Vagina (tissue), 2 donors: Measurements from ENCODE around the gene SLC37A1. TPM values are rescaled to one million over a fixed set of nuclear protein-coding genes. Genes with fewer than 3 reads are reported as not detected.

Source experiments
- DNase-seq, 2 donors: peaks; one replicate each; pipeline ENCODE4 v3.0.0-alpha.2; 2017; ENCODE audit errors: extremely low spot score in 2 of 2
- H3K27ac ChIP-seq: fragments of 200-600 bp; sonication (generic); one replicate; pipeline ENCODE4 v1.5.1; 2019
- H3K27me3 ChIP-seq: fragments of 200-600 bp; sonication (generic); one replicate; pipeline ENCODE4 v1.5.1; 2019
- H3K36me3 ChIP-seq, 2 donors: fragments of 200-600 bp; sonication (generic); one replicate each; pipeline ENCODE4 v1.5.1; 2017 to 2019
- H3K4me1 ChIP-seq: fragments of 200-600 bp; sonication (generic); one replicate; pipeline ENCODE4 v1.5.1; 2019
- H3K4me3 ChIP-seq, 2 donors: fragments of 200-600 bp; sonication (generic); 1 replicate in 1 of 2; 2 replicates in 1 of 2; pipeline ENCODE4 v1.5.1; 2016 to 2019
- H3K9me3 ChIP-seq: fragments of 200-600 bp; sonication (generic); one replicate; pipeline ENCODE4 v1.5.1; 2019
- POLR2A ChIP-seq, 2 donors: fragments of 450-650 bp; IDR thresholded peaks; one replicate each; pipeline ENCODE4 v1.6.1; 2017; ENCODE audit warnings: antibody characterized with exemption in 2 of 2, mild to moderate bottlenecking in 2 of 2, moderate library complexity in 2 of 2
- POLR2AphosphoS5 ChIP-seq, 2 donors: sonication (generic); formaldehyde crosslinking; IDR thresholded peaks; one replicate each; pipeline ENCODE4 v1.9.0; 2017; ENCODE audit warnings: antibody characterized with exemption in 2 of 2, mild to moderate bottlenecking in 2 of 2, low read depth in 1 of 2; ENCODE audit not compliant: insufficient read depth in 1 of 2
- intact Hi-C: fragments of 100-400 bp; cut with DNase I; formaldehyde crosslinking; loops from one replicate; pipeline ENCODE4 v1.15.1; 2023
- total RNA-seq: library from RNA; depleted of rRNA; stranded (reverse); fragments of >200 nt; gene quantifications from one replicate; pipeline ENCODE4 v1.2.3, GENCODE V29; 2016
- TF ChIP-seq, protein P1 (sequence below), 3 experiments: fragments of 450-650 bp in 2 of 3; fragments of 200-600 bp in 1 of 3; sonication (generic) in 1 of 3; IDR thresholded peaks; one replicate each; pipeline ENCODE4 v1.5.1; 2017 to 2019; ENCODE audit warnings: antibody characterized with exemption in 3 of 3, mild to moderate bottlenecking in 2 of 3, moderate library complexity in 2 of 3

The SLC37A1 gene
- total RNA-seq, 1 donor from 2014 or later, result 11.8 TPM

DNA sequence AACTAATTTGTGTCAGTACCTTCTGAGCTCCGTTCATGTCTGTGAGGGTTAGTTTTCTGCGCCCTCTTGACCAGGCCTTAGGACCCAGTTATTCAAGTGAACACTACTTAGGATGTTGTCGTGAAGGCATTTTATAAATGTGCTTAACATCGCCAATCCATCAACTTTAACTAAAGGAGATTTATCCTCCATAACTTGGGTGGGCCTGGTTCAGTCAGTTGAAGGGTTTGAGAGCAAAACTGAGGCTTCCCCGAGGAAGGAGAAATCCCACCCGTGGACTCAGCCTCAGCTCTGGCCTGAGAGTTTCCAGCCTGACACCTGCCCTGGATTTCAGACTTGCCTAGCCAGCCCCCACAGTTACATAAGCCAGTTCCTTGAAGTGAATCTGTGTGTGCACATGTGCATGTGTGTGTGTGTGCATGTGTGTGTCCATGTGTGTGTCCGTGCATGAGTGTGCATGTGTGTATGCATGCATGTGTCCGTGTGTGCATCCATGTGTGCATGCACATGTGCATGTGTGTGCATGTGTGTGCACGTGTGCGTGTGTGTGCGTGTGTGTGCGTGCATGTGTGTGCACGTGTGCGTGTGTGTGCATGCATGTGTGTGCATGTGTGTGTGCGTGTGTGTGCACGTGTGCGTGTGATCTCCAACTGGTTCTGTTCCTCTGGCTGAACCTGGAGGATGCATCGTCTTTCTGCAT is 77.7 kb downstream of the SLC37A1 start:
- Histone ChIP-seq H3K27me3 (no peaks in the 10 kb centered on the region), H3K4me1 (peaks cover 11% of the 10 kb centered on the region), H3K9me3 (no peaks in the 10 kb centered on the region), H3K36me3 (no peaks in the 10 kb centered on the region), H3K27ac (no peak overlapping the region), H3K4me3 (no peak overlapping the region)
- DNase-seq, result no peak
- TF ChIP-seq POLR2AphosphoS5 (IDR thresholded peaks at IDR 0.05; ENCODE audit: insufficient read depth in 1 of 2, low read depth in 1 of 2), result no peak
- no peak for TF ChIP-seq POLR2A (IDR thresholded peaks at IDR 0.05)
- TF ChIP-seq, protein P1, sequence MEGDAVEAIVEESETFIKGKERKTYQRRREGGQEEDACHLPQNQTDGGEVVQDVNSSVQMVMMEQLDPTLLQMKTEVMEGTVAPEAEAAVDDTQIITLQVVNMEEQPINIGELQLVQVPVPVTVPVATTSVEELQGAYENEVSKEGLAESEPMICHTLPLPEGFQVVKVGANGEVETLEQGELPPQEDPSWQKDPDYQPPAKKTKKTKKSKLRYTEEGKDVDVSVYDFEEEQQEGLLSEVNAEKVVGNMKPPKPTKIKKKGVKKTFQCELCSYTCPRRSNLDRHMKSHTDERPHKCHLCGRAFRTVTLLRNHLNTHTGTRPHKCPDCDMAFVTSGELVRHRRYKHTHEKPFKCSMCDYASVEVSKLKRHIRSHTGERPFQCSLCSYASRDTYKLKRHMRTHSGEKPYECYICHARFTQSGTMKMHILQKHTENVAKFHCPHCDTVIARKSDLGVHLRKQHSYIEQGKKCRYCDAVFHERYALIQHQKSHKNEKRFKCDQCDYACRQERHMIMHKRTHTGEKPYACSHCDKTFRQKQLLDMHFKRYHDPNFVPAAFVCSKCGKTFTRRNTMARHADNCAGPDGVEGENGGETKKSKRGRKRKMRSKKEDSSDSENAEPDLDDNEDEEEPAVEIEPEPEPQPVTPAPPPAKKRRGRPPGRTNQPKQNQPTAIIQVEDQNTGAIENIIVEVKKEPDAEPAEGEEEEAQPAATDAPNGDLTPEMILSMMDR (IDR thresholded peaks at IDR 0.05), result no peak
- intact Hi-C loops, result no loop called here

DNA sequence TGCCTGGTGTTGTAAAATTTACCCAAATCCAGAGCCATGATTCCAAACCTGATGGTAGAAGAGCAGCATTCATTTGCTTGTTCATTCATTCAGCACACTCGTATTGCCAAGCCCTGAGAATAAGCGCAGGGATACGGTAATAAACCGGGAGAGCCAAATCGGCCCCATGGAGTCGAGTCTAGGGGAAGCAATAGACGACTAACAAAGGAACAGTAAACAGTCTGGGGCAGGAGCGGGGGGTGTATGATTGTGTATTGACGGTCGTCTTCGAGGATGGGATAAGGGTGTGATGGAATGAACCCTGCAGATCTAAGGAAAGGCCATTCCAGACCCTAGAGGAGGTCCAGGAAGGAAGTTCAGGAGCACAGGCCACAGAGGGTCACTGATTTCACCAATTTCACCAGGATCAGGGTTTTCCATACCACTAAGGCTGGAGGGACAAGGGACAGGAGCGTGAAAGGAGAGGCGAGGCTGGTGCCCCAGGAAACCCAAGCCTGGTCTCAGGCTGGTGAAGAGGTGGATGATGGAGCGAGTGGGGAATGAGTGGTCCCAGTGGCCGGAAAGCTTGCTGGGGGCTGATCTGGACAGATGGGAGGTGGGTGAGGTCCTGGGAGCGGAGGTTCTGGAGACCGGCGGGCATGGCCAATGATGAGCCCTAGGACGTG is 78.6 kb downstream of the SLC37A1 start:
- H3K27ac ChIP-seq, result no peak overlapping the region
- TF ChIP-seq POLR2AphosphoS5 (IDR thresholded peaks at IDR 0.05; ENCODE audit: insufficient read depth in 1 of 2, low read depth in 1 of 2) (no peak), POLR2A (IDR thresholded peaks at IDR 0.05) (no peak)
- TF ChIP-seq, protein P1 (IDR thresholded peaks at IDR 0.05), result no peak
- no peak for DNase-seq
- H3K9me3 ChIP-seq, result no peaks in the 10 kb centered on the region
- H3K4me3 ChIP-seq, result no peak overlapping the region
- H3K36me3 ChIP-seq, result no peaks in the 10 kb centered on the region
- intact Hi-C loops, result no loop called here
- peaks cover 11% of the 10 kb centered on the region for H3K4me1 ChIP-seq
- H3K27me3 ChIP-seq, result no peaks in the 10 kb centered on the region

DNA sequence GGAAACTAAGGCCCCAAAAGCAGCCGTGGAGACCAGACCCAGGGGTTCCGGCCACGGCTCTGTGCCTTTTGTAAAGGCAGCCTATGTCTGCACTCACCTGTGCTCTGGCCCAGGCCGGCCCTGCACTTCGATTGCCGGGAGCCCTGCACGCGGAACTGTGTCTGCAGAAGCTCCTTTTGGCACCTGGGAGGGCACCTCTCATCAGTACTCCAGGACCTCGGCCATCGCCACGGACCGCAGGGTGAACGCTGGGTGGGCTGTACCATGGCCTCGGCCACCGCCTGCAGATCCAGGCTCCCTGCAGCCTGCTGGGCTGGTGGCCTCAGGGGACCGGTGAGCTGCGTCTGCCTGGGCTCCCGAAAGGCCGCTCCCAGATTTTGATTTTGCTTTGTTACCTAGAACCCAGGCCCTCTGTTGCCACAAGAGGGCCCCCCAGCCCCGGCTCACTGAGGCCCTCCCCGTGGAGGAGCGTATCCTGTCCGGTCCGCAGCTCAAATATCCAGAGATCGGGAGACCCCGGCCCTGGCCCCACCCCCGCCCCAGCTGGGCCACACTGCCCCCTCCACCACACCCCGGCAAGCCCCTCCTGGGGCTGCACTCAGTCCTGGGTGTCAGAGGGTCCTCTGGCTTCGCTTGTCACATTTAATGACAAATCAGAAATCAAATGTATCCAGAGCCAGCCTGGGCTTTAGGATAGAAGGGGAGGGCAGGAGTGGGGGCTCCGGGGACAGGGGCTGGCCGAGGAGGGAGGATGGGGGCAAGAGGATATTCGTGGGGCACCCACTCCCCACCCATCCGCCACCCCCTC is 79.6 kb downstream of the SLC37A1 start:
- Histone ChIP-seq H3K27me3 (no peaks in the 10 kb centered on the region), H3K4me1 (peaks cover 11% of the 10 kb centered on the region), H3K4me3 (peak overlapping the region in 1 of 2 donors; percentile 25), H3K36me3 (no peaks in the 10 kb centered on the region), H3K27ac (no peak overlapping the region), H3K9me3 (no peaks in the 10 kb centered on the region)
- TF ChIP-seq, protein P1 (IDR thresholded peaks at IDR 0.05), result peak; percentile 37 to 60 (median 37)
- TF ChIP-seq POLR2A (IDR thresholded peaks at IDR 0.05), result no peak
- TF ChIP-seq POLR2AphosphoS5 (IDR thresholded peaks at IDR 0.05; ENCODE audit: insufficient read depth in 1 of 2, low read depth in 1 of 2), result no peak
- no peak for DNase-seq
- intact Hi-C loops, result no loop called here

DNA sequence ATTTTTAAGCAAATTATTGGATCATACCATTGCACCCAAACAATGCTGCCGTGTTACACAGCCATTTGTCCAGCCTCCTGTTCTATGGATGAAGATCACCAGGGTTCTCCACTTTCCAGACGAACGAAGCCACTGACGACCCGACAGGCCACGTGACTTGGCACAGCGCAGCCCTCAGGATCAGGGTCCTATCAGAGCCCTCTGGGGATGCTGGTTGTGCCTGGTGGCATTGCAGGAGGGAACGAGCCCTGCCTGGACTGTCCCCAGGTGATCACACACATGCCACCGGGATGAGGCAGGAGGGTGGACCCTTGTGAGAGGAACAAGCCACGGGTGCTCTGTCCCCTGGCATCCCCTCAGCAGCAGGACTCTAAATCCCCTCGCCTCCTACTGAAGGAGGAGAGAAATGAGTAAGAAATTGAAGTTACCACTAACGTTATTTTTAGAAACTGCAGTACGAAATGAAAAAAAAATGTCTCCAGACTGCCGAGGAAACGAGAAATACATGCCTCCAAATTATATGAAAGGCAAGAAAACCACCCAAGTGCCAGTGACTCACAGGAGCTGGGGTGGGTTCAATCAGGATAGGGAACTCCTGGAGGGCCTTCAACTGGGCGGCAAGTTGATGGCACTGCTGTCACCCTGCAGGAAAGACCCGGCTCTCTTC is 81.1 kb downstream of the SLC37A1 start:
- Histone ChIP-seq H3K27ac (no peak overlapping the region), H3K4me1 (peaks cover 11% of the 10 kb centered on the region), H3K27me3 (no peaks in the 10 kb centered on the region), H3K4me3 (no peak overlapping the region), H3K36me3 (no peaks in the 10 kb centered on the region), H3K9me3 (no peaks in the 10 kb centered on the region)
- DNase-seq, result no peak
- TF ChIP-seq POLR2AphosphoS5 (IDR thresholded peaks at IDR 0.05; ENCODE audit: insufficient read depth in 1 of 2, low read depth in 1 of 2) (no peak), POLR2A (IDR thresholded peaks at IDR 0.05) (no peak)
- TF ChIP-seq, protein P1 (IDR thresholded peaks at IDR 0.05), result no peak
- intact Hi-C loops, result loop anchor here (2.0 kb wide), 1 partner anchor 224 kb away; no protein-coding TSS in a partner anchor
